ENCODE results near the gene VSIG10L2.

The VSIG10L2 gene

DNA sequence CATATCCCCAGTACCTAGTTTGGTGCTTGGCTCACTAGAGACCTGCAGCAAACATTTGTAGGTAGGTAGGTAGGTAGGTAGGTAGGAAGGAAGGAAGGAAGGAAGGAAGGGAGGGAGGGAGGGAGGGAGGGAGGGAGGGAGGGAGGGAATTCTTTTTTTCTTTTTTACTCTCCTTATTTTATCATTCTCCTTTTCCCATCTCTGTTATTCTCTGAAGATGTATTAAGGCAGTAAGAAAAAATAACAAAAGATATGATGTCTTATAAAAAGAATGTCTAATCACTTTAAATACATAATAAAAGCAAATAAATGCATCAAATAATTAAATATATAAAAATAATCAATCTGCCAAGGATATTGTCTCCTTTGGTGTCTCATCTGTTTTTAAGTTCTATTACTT, 28.4 kb downstream of the VSIG10L2 start:
- ChIA-PET POLR2A (no interaction called here), CTCF (no interaction called here)
- TF ChIP-seq ZNF311 (tag by site-specific recombination; IDR thresholded peaks at IDR 0.05; ENCODE audit: borderline replicate concordance) (no peak), ZNF394 (tag by site-specific recombination; IDR thresholded peaks at IDR 0.05; ENCODE audit: borderline replicate concordance) (no peak), ZNF426 (tag by site-specific recombination; IDR thresholded peaks at IDR 0.05) (no peak), HOXC10 (CRISPR knock-in tag; IDR thresholded peaks at IDR 0.05) (no peak), ZNF623 (tag by site-specific recombination; IDR thresholded peaks at IDR 0.05) (no peak), ZNF16 (tag by site-specific recombination; IDR thresholded peaks at IDR 0.05; ENCODE audit: low read depth) (no peak), ZNF184 (tag by site-specific recombination; IDR thresholded peaks at IDR 0.05) (no peak)
- TF ChIP-seq, protein P1, sequence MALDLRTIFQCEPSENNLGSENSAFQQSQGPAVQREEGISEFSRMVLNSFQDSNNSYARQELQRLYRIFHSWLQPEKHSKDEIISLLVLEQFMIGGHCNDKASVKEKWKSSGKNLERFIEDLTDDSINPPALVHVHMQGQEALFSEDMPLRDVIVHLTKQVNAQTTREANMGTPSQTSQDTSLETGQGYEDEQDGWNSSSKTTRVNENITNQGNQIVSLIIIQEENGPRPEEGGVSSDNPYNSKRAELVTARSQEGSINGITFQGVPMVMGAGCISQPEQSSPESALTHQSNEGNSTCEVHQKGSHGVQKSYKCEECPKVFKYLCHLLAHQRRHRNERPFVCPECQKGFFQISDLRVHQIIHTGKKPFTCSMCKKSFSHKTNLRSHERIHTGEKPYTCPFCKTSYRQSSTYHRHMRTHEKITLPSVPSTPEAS (tag by site-specific recombination; IDR thresholded peaks at IDR 0.05) = no peak
- H3K4me3 ChIP-seq (ENCODE audit: low read depth, low read length) = no peak overlapping the region
- no peaks in the 10 kb centered on the region for H3K9me3 ChIP-seq (ENCODE audit: control insufficient read depth, insufficient read depth, low read depth, low read length)
- H3K27ac ChIP-seq (ENCODE audit: extremely low read depth, low read depth, low read length) = no peak overlapping the region
- no peaks in the 10 kb centered on the region for H3K4me1 ChIP-seq (ENCODE audit: control insufficient read depth, insufficient read depth, low read length)
- H3K36me3 ChIP-seq (ENCODE audit: control insufficient read depth in 2 of 2, insufficient read depth in 1 of 2, low read length in 2 of 2) = peaks cover 0 to 8% of the 10 kb centered on the region in 2 experiments; a peak in 1 of 3 replicates

DNA sequence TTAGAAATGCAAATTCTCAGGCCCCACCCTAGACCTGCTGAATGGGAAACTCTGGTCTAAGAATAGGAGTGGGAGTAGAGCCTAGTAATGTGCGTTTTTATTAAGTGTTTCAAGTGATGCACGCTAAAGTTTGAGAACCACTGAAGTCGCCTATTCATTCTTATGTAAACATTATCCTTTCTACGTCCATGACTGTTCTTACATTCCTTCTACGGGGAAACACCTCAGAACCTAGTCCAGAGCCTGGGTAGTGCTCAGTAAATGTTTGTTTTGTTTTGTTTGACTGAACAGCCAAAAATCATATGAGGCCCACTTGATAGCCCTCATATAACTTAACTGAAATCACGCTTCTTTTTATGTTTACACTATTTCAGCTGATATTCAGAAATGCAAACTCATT, 29.8 kb downstream of the VSIG10L2 start:
- Histone ChIP-seq H3K27ac (ENCODE audit: extremely low read depth, low read depth, low read length) (no peak overlapping the region), H3K4me1 (ENCODE audit: control insufficient read depth, insufficient read depth, low read length) (no peaks in the 10 kb centered on the region), H3K9me3 (ENCODE audit: control insufficient read depth, insufficient read depth, low read depth, low read length) (no peaks in the 10 kb centered on the region), H3K4me3 (ENCODE audit: low read depth, low read length) (no peak overlapping the region), H3K36me3 (ENCODE audit: control insufficient read depth in 2 of 2, insufficient read depth in 1 of 2, low read length in 2 of 2) (peaks cover 0 to 12% of the 10 kb centered on the region in 2 experiments; a peak in 1 of 3 replicates)
- TF ChIP-seq ZXDB (tag by site-specific recombination; IDR thresholded peaks at IDR 0.05) (no peak), TCF7L2 (IDR thresholded peaks at IDR 0.05; ENCODE audit: borderline replicate concordance, low read depth, low read length) (no peak), ZNF266 (tag by site-specific recombination; IDR thresholded peaks at IDR 0.05; ENCODE audit: low read depth) (no peak), ZNF658 (tag by site-specific recombination; IDR thresholded peaks at IDR 0.05) (no peak), REPIN1 (tag by site-specific recombination; IDR thresholded peaks at IDR 0.05; ENCODE audit: low read depth) (no peak), MYNN (tag by site-specific recombination; IDR thresholded peaks at IDR 0.05; ENCODE audit: borderline replicate concordance) (no peak), KLF8 (tag by site-specific recombination; IDR thresholded peaks at IDR 0.05) (no peak), ZNF24 (tag by site-specific recombination; IDR thresholded peaks at IDR 0.05) (no peak)
- TF ChIP-seq, protein P2, sequence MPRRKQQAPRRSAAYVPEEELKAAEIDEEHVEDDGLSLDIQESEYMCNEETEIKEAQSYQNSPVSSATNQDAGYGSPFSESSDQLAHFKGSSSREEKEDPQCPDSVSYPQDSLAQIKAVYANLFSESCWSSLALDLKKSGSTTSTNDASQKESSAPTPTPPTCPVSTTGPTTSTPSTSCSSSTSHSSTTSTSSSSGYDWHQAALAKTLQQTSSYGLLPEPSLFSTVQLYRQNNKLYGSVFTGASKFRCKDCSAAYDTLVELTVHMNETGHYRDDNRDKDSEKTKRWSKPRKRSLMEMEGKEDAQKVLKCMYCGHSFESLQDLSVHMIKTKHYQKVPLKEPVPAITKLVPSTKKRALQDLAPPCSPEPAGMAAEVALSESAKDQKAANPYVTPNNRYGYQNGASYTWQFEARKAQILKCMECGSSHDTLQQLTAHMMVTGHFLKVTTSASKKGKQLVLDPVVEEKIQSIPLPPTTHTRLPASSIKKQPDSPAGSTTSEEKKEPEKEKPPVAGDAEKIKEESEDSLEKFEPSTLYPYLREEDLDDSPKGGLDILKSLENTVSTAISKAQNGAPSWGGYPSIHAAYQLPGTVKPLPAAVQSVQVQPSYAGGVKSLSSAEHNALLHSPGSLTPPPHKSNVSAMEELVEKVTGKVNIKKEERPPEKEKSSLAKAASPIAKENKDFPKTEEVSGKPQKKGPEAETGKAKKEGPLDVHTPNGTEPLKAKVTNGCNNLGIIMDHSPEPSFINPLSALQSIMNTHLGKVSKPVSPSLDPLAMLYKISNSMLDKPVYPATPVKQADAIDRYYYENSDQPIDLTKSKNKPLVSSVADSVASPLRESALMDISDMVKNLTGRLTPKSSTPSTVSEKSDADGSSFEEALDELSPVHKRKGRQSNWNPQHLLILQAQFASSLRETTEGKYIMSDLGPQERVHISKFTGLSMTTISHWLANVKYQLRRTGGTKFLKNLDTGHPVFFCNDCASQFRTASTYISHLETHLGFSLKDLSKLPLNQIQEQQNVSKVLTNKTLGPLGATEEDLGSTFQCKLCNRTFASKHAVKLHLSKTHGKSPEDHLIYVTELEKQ (tag by site-specific recombination; IDR thresholded peaks at IDR 0.05; ENCODE audit: borderline replicate concordance) = no peak
- TF ChIP-seq, protein P3, sequence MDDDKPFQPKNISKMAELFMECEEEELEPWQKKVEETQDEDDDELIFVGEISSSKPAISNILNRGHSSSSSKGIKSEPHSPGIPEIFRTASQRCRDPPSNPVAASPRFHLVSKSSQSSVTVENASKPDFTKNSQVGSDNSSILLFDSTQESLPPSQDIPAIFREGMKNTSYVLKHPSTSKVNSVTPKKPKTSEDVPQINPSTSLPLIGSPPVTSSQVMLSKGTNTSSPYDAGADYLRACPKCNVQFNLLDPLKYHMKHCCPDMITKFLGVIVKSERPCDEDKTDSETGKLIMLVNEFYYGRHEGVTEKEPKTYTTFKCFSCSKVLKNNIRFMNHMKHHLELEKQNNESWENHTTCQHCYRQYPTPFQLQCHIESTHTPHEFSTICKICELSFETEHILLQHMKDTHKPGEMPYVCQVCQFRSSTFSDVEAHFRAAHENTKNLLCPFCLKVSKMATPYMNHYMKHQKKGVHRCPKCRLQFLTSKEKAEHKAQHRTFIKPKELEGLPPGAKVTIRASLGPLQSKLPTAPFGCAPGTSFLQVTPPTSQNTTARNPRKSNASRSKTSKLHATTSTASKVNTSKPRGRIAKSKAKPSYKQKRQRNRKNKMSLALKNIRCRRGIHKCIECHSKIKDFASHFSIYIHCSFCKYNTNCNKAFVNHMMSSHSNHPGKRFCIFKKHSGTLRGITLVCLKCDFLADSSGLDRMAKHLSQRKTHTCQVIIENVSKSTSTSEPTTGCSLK (tag by site-specific recombination; IDR thresholded peaks at IDR 0.05) = no peak
- TF ChIP-seq, protein P4, sequence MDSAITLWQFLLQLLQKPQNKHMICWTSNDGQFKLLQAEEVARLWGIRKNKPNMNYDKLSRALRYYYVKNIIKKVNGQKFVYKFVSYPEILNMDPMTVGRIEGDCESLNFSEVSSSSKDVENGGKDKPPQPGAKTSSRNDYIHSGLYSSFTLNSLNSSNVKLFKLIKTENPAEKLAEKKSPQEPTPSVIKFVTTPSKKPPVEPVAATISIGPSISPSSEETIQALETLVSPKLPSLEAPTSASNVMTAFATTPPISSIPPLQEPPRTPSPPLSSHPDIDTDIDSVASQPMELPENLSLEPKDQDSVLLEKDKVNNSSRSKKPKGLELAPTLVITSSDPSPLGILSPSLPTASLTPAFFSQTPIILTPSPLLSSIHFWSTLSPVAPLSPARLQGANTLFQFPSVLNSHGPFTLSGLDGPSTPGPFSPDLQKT (IDR thresholded peaks at IDR 0.05; ENCODE audit: borderline replicate concordance, low read depth, low read length) = no peak
- ChIA-PET POLR2A (no interaction called here), CTCF (no interaction called here)
